IMR-90 (cell line): ENCODE results near the gene HOXD9. TPM values are rescaled to one million over a fixed set of nuclear protein-coding genes. Genes with fewer than 3 reads are reported as not detected.

Experiments used
- ATAC-seq: fragments of 200-7000 bp; cut with Tn5 transposase; 2 replicates; pipeline ENCODE4 v1.9.1; 2020; ENCODE audit warnings: low read depth, mild to moderate bottlenecking, moderate library complexity
- BruUV-seq: library from RNA; stranded (reverse); fragments of 400-500 nt; replicated peaks from 2 replicates; lab custom pipeline; 2021; lab: Mats Ljungman, UMichigan
- CTCF ChIA-PET: fragments of 300-600 bp; formaldehyde crosslinking; extraction: SDS; loops from one replicate; lab custom pipeline; 2021; ENCODE audit warnings: antibody characterized with exemption; lab: Yijun Ruan, JAX
- POLR2A ChIA-PET: fragments of 300-600 bp; sonication (Branson Sonifier 250); formaldehyde crosslinking; loops from one replicate; lab custom pipeline; 2022; ENCODE audit warnings: antibody characterized with exemption; ENCODE audit not compliant: unreplicated experiment; lab: Charles Lee
- DNase-seq: peaks from one replicate; pipeline ENCODE4 v3.0.0; 2013
- H2AFZ ChIP-seq: replicated peaks from 2 replicates; pipeline ENCODE3; 2013; ENCODE audit warnings: low read length, mild to moderate bottlenecking; ENCODE audit not compliant: poor library complexity
- H2AK5ac ChIP-seq: 2 replicates; pipeline ENCODE4 v1.6.1; 2013; ENCODE audit warnings: low read depth, low read length, inconsistent platforms
- H2AK9ac ChIP-seq: replicated peaks from 2 replicates; pipeline ENCODE3; 2013; ENCODE audit warnings: mild to moderate bottlenecking, low read depth, low read length, moderate library complexity; ENCODE audit not compliant: poor library complexity
- H2BK120ac ChIP-seq: 2 replicates; pipeline ENCODE4 v1.6.1; 2013; ENCODE audit warnings: low read depth, low read length, inconsistent platforms
- H2BK15ac ChIP-seq: 3 replicates; pipeline ENCODE4 v1.6.1; 2013; ENCODE audit warnings: low read depth, low read length, inconsistent platforms
- H2BK20ac ChIP-seq: 2 replicates; pipeline ENCODE4 v1.6.1; 2013; ENCODE audit warnings: low read depth, mild to moderate bottlenecking, inconsistent platforms, low read length, moderate library complexity
- H2BK5ac ChIP-seq: 2 replicates; pipeline ENCODE4 v1.6.1; 2013; ENCODE audit warnings: mild to moderate bottlenecking, low read depth, low read length, inconsistent platforms; ENCODE audit not compliant: poor library complexity, severe bottlenecking
- H3K14ac ChIP-seq: replicated peaks from 2 replicates; pipeline ENCODE4 v1.6.1; 2013; ENCODE audit warnings: low read depth, low read length, inconsistent platforms
- H3K18ac ChIP-seq: 2 replicates; pipeline ENCODE4 v1.6.1; 2013; ENCODE audit warnings: low read depth, low read length, control low read depth
- H3K23ac ChIP-seq: 2 replicates; pipeline ENCODE4 v1.6.1; 2013; ENCODE audit warnings: low read depth, low read length, inconsistent platforms
- H3K27ac ChIP-seq: 2 replicates; pipeline ENCODE4 v1.5.1; 2013; ENCODE audit warnings: mild to moderate bottlenecking, control low read depth, low read length; ENCODE audit not compliant: insufficient read depth
- H3K27me3 ChIP-seq: 2 replicates; pipeline ENCODE4 v1.6.1; 2013; ENCODE audit warnings: low read length; ENCODE audit not compliant: control insufficient read depth, insufficient read depth
- H3K36me3 ChIP-seq: 2 replicates; pipeline ENCODE4 v1.6.1; 2013; ENCODE audit warnings: low read length, mixed read lengths; ENCODE audit not compliant: control insufficient read depth, insufficient read depth
- H3K4ac ChIP-seq: 2 replicates; pipeline ENCODE4 v1.6.1; 2013; ENCODE audit warnings: low read depth, low read length, inconsistent platforms
- H3K4me1 ChIP-seq: 2 replicates; pipeline ENCODE4 v1.6.1; 2013; ENCODE audit warnings: low read length, mixed read lengths; ENCODE audit not compliant: control insufficient read depth, insufficient read depth
- H3K4me2 ChIP-seq: 2 replicates; pipeline ENCODE4 v1.6.1; 2013; ENCODE audit warnings: low read depth, mild to moderate bottlenecking, control low read depth, low read length, moderate library complexity
- H3K4me3 ChIP-seq: 2 replicates; pipeline ENCODE4 v1.5.1; 2013; ENCODE audit warnings: low read depth, mild to moderate bottlenecking, control low read depth, low read length, moderate library complexity; ENCODE audit not compliant: insufficient read depth
- H3K56ac ChIP-seq: 2 replicates; pipeline ENCODE4 v1.6.1; 2013; ENCODE audit warnings: low read length, inconsistent platforms; ENCODE audit not compliant: insufficient read depth; ENCODE audit errors: extremely low read depth
- H3K79me1 ChIP-seq, 2 experiments: 2 replicates each; pipeline ENCODE4 v1.6.1; 2013; ENCODE audit warnings: low read length in 2 of 2, inconsistent platforms in 1 of 2, low read depth in 1 of 2
- H3K9ac ChIP-seq: 2 replicates; pipeline ENCODE4 v1.6.1; 2013; ENCODE audit warnings: low read depth, low read length, control low read depth
- H3K9me1 ChIP-seq: 2 replicates; pipeline ENCODE4 v1.6.1; 2013; ENCODE audit warnings: low read length, inconsistent platforms; ENCODE audit not compliant: insufficient read depth
- H3K9me3 ChIP-seq: 2 replicates; pipeline ENCODE4 v1.6.1; 2013; ENCODE audit warnings: low read length; ENCODE audit not compliant: control insufficient read depth, insufficient read depth
- H4K20me1 ChIP-seq: 2 replicates; pipeline ENCODE4 v1.6.1; 2013; ENCODE audit warnings: low read length, inconsistent platforms; ENCODE audit not compliant: insufficient read depth
- H4K5ac ChIP-seq: 2 replicates; pipeline ENCODE4 v1.6.1; 2013; ENCODE audit warnings: mild to moderate bottlenecking, low read depth, low read length, control low read depth
- H4K8ac ChIP-seq, 2 experiments: 2 replicates each; pipeline ENCODE4 v1.6.1; 2013; ENCODE audit warnings: low read depth in 2 of 2, low read length in 2 of 2, control low read depth in 1 of 2, inconsistent platforms in 1 of 2
- H4K91ac ChIP-seq: 2 replicates; pipeline ENCODE4 v1.6.1; 2013; ENCODE audit warnings: low read depth, low read length, inconsistent platforms; ENCODE audit not compliant: insufficient read depth
- CEBPB ChIP-seq: IDR thresholded peaks from 2 replicates; pipeline ENCODE4 v1.6.1; 2012; ENCODE audit warnings: low read depth, low read length, improper control_type of control experiment
- CHD1 ChIP-seq: IDR thresholded peaks from 2 replicates; pipeline ENCODE4 v1.6.1; 2012; ENCODE audit warnings: low read depth, low read length, improper control_type of control experiment
- ELK1 ChIP-seq: fragments of 150-350 bp; IDR thresholded peaks from 2 replicates; pipeline ENCODE4 v1.6.1; 2016; ENCODE audit warnings: low read depth, mild to moderate bottlenecking, low read length, moderate library complexity, borderline replicate concordance
- FOS ChIP-seq: fragments of 150-350 bp; IDR thresholded peaks from 2 replicates; pipeline ENCODE4 v1.6.1; 2016; ENCODE audit warnings: low read depth, low read length
- MAFK ChIP-seq: IDR thresholded peaks from 2 replicates; pipeline ENCODE4 v1.6.1; 2012; ENCODE audit warnings: low read depth, low read length, improper control_type of control experiment
- MXI1 ChIP-seq: IDR thresholded peaks from 2 replicates; pipeline ENCODE4 v1.6.1; 2012; ENCODE audit warnings: low read depth, mild to moderate bottlenecking, low read length, moderate library complexity, borderline replicate concordance
- NFE2L2 ChIP-seq: fragments of 150-350 bp; IDR thresholded peaks from 2 replicates; pipeline ENCODE4 v1.6.1; 2016; ENCODE audit warnings: low read depth, mild to moderate bottlenecking, low read length
- POLR2A ChIP-seq: IDR thresholded peaks from 2 replicates; pipeline ENCODE4 v1.6.1; 2012; ENCODE audit warnings: mild to moderate bottlenecking, low read depth, low read length
- RAD21 ChIP-seq: IDR thresholded peaks from 2 replicates; pipeline ENCODE4 v1.6.1; 2012; ENCODE audit warnings: low read length, improper control_type of control experiment
- RCOR1 ChIP-seq: IDR thresholded peaks from 2 replicates; pipeline ENCODE4 v1.6.1; 2012; ENCODE audit warnings: mild to moderate bottlenecking, low read length, improper control_type of control experiment; ENCODE audit not compliant: insufficient replicate concordance
- RFX5 ChIP-seq: IDR thresholded peaks from 2 replicates; pipeline ENCODE4 v1.8.0; 2012; ENCODE audit warnings: low read depth, mild to moderate bottlenecking, low read length, moderate library complexity
- SMC3 ChIP-seq: fragments of 150-350 bp; IDR thresholded peaks from 2 replicates; pipeline ENCODE4 v1.6.1; 2016; ENCODE audit warnings: low read depth, mild to moderate bottlenecking, antibody characterized with exemption, low read length, moderate library complexity
- USF2 ChIP-seq: fragments of 150-350 bp; IDR thresholded peaks from 2 replicates; pipeline ENCODE4 v1.6.1; 2017; ENCODE audit warnings: mild to moderate bottlenecking, antibody characterized with exemption, low read length, low read depth
- WGBS, 2 experiments: methylation state at CpG; one replicate each; pipeline versions ENCODE4 v1.1.5 to v1.1.7; 2013; ENCODE audit warnings: missing lambda C conversion rate in 2 of 2; ENCODE audit not compliant: insufficient read length in 1 of 2; ENCODE audit errors: extremely low coverage in 2 of 2; 5-methylcytosine and 5-hydroxymethylcytosine counted together
- dilution Hi-C: fragments of 300-500 bp; cut with HindIII; formaldehyde crosslinking; loops from one replicate; pipeline ENCODE4 v1.14.3; 2018; ENCODE audit warnings: low sequenced_read_pairs; ENCODE audit not compliant: unreplicated experiment
- in situ Hi-C: fragments of 300-500 bp; cut with MboI; formaldehyde crosslinking; loops from 3 replicates; pipeline ENCODE4 v1.14.3; 2019; ENCODE audit warnings: low sequenced_read_pairs, inconsistent platforms, mixed read lengths
- intact Hi-C: fragments of 100-400 bp; cut with micrococcal nuclease; formaldehyde crosslinking; loops from 2 replicates; pipeline ENCODE4 v1.10.0; 2022
- polyA plus RNA-seq, 3 experiments: library from polyadenylated mRNA; depleted of rRNA; stranded (reverse); fragments of >200 nt; gene quantifications; 2 replicates each; pipeline ENCODE4 v1.2.3, GENCODE V29; 2012; ENCODE audit warnings: low replicate concordance in 1 of 3
- total RNA-seq: library from RNA; depleted of rRNA; stranded (reverse); fragments of >200 nt; gene quantifications from 2 replicates; pipeline ENCODE4 v1.2.3, GENCODE V29; 2012
- TF ChIP-seq, protein P1 (sequence below): conservative IDR thresholded peaks from 2 replicates; pipeline ENCODE4 v1.5.1; 2012; ENCODE audit warnings: mild to moderate bottlenecking, low read depth, low read length, improper control_type of control experiment

HOXD9 gene
- total and polyA plus RNA-seq, 2 of the 4 experiments (the other 2 are of a cell fraction) = not detected

- Histone ChIP-seq H3K9ac (no peak overlapping the region), H3K27ac (no peak overlapping the region), H4K91ac (no peak overlapping the region), H3K9me1 (no peaks in the 10 kb centered on the region), H4K5ac (no peak overlapping the region), H2BK15ac (no peak overlapping the region), H2AK9ac (no peak overlapping the region), H4K8ac (no peak overlapping the region), H4K20me1 (no peaks in the 10 kb centered on the region), H3K4me1 (no peaks in the 10 kb centered on the region), H2BK120ac (no peak overlapping the region), H3K36me3 (no peaks in the 10 kb centered on the region), H3K4me3 (no peak overlapping the region), H3K56ac (no peak overlapping the region), H3K14ac (no peak overlapping the region), H3K4ac (no peak overlapping the region), H3K79me1 (no peaks in the 10 kb centered on the region), H3K4me2 (no peak overlapping the region), H2AK5ac (no peak overlapping the region), H2BK5ac (no peak overlapping the region), H3K9me3 (peaks cover 15% of the 10 kb centered on the region), H2BK20ac (no peak overlapping the region), H3K18ac (no peak overlapping the region), H3K27me3 (peaks cover 88% of the 10 kb centered on the region), H3K23ac (no peak overlapping the region), H2AFZ (no peak overlapping the region)
- dilution Hi-C loops (no loop called here), intact Hi-C loops (loop anchor here (1.0 to 2.0 kb wide), 3 partner anchors 399 to 723 kb away; no protein-coding TSS in a partner anchor), in situ Hi-C loops (loop anchor here (25.0 kb wide), 2 partner anchors 1052 to 1352 kb away; no protein-coding TSS in a partner anchor)
- WGBS, 2 experiments = 5% methylated on average over 4 of the region's 6 CpGs; no CpG with 5 or more reads in 1 of the 2 experiments
- ChIA-PET CTCF (interaction anchor here (1.5 to 2.5 kb wide), 2 partner anchors 9 to 399 kb away, joined by 8 to 9 read pairs; no protein-coding TSS in a partner anchor), POLR2A (no interaction called here)
- DNase-seq (no peak), ATAC-seq (no peak)
- no TSS peak for BruUV-seq
- TF ChIP-seq USF2 = no peak
- no peak for TF ChIP-seq FOS
- no peak for TF ChIP-seq MXI1
- no peak for TF ChIP-seq RCOR1
- TF ChIP-seq, protein P1, sequence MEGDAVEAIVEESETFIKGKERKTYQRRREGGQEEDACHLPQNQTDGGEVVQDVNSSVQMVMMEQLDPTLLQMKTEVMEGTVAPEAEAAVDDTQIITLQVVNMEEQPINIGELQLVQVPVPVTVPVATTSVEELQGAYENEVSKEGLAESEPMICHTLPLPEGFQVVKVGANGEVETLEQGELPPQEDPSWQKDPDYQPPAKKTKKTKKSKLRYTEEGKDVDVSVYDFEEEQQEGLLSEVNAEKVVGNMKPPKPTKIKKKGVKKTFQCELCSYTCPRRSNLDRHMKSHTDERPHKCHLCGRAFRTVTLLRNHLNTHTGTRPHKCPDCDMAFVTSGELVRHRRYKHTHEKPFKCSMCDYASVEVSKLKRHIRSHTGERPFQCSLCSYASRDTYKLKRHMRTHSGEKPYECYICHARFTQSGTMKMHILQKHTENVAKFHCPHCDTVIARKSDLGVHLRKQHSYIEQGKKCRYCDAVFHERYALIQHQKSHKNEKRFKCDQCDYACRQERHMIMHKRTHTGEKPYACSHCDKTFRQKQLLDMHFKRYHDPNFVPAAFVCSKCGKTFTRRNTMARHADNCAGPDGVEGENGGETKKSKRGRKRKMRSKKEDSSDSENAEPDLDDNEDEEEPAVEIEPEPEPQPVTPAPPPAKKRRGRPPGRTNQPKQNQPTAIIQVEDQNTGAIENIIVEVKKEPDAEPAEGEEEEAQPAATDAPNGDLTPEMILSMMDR = no peak
- TF ChIP-seq CHD1 = no peak
- TF ChIP-seq SMC3 = no peak
- no peak for TF ChIP-seq RAD21
- TF ChIP-seq CEBPB = no peak
- no peak for TF ChIP-seq MAFK
- TF ChIP-seq RFX5 = no peak
- no peak for TF ChIP-seq POLR2A
- no peak for TF ChIP-seq ELK1
- TF ChIP-seq NFE2L2 = no peak
Measured at GRCh38 chr2:176088937-176089842, 33.3 kb upstream of the HOXD9 start.
